ENCODE data around the gene PIP4K2A. TPM values are rescaled to one million over a fixed set of nuclear protein-coding genes. Genes with fewer than 3 reads are reported as not detected.

Gene PIP4K2A
- total and polyA plus RNA-seq, 2 of the 8 experiments (the other 6 are each of a cell fraction or from before 2014, with no cell fraction given): 19.0 to 60.9 TPM

DNA sequence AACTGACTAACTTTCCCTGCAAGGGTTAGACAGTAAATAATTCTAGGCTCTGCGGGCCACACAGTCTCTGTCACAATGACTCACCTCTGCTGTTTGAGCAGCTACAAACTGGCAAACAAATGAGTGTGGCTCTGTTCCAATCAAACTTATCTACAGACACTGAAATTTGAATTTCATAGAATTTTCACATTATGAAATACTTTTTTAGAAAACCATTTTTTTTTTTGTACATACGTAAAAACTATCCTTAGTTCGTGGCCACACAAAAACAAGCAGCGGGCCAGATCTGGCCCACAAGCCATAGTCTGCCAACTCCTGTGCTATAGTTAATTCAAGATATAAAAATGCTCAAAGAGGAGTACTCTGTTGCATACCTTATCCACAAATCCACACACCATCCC lies 32.6 kb downstream of the PIP4K2A start (continued):
- TF ChIP-seq, protein P1, sequence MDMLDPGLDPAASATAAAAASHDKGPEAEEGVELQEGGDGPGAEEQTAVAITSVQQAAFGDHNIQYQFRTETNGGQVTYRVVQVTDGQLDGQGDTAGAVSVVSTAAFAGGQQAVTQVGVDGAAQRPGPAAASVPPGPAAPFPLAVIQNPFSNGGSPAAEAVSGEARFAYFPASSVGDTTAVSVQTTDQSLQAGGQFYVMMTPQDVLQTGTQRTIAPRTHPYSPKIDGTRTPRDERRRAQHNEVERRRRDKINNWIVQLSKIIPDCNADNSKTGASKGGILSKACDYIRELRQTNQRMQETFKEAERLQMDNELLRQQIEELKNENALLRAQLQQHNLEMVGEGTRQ (IDR thresholded peaks at IDR 0.05; ENCODE audit: low read length): no peak

All from H1 (cell line).